ENCODE results near the gene TMEM255B. TPM values are rescaled to one million over a fixed set of nuclear protein-coding genes. Genes with fewer than 3 reads are reported as not detected.

Gene TMEM255B
- total RNA-seq, 1 experiment from 2014 or later, result 7.7 TPM

DNA sequence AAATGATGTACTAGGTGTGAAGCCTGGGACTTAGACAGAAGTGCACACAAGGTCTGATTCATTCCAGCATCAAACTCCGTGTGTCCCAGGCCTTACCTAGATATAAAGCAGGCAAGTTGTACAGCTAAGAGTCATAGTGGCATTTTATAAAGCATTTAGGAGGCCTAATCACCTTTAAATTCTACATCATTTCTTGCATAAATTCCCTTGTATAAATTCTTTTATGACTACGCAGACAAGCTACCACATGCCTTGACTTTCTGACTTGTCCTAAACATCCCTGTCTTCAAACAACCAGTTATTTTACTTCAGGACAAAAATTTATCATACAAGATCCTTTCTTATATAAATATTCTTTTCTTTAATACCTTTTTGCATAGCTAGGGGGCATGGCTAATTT, 22.5 kb downstream of the TMEM255B start (continued):
- TF ChIP-seq, protein P1, sequence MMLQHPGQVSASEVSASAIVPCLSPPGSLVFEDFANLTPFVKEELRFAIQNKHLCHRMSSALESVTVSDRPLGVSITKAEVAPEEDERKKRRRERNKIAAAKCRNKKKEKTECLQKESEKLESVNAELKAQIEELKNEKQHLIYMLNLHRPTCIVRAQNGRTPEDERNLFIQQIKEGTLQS (IDR thresholded peaks at IDR 0.05), result no peak
- TF ChIP-seq CEBPB (IDR thresholded peaks at IDR 0.05; ENCODE audit: low read depth) (no peak), FOSL1 (IDR thresholded peaks at IDR 0.05; ENCODE audit: low read depth) (no peak), ELF1 (IDR thresholded peaks at IDR 0.05; ENCODE audit: borderline replicate concordance, low read depth) (no peak), ZFX (IDR thresholded peaks at IDR 0.05) (no peak), YY1 (IDR thresholded peaks at IDR 0.05; ENCODE audit: extremely low read depth, insufficient replicate concordance, low read depth, low read length) (no peak), RAD21 (IDR thresholded peaks at IDR 0.05; ENCODE audit: low read depth) (no peak), EZH2 (IDR thresholded peaks at IDR 0.05) (no peak), SP1 (IDR thresholded peaks at IDR 0.05; ENCODE audit: low read depth) (no peak), SRF (IDR thresholded peaks at IDR 0.05; ENCODE audit: low read depth) (no peak), CBX3 (IDR thresholded peaks at IDR 0.05; ENCODE audit: low read depth) (no peak), EZH2phosphoT487 (IDR thresholded peaks at IDR 0.05; ENCODE audit: borderline replicate concordance) (no peak), SIN3A (IDR thresholded peaks at IDR 0.05; ENCODE audit: low read depth) (no peak)
- TF ChIP-seq, protein P2, sequence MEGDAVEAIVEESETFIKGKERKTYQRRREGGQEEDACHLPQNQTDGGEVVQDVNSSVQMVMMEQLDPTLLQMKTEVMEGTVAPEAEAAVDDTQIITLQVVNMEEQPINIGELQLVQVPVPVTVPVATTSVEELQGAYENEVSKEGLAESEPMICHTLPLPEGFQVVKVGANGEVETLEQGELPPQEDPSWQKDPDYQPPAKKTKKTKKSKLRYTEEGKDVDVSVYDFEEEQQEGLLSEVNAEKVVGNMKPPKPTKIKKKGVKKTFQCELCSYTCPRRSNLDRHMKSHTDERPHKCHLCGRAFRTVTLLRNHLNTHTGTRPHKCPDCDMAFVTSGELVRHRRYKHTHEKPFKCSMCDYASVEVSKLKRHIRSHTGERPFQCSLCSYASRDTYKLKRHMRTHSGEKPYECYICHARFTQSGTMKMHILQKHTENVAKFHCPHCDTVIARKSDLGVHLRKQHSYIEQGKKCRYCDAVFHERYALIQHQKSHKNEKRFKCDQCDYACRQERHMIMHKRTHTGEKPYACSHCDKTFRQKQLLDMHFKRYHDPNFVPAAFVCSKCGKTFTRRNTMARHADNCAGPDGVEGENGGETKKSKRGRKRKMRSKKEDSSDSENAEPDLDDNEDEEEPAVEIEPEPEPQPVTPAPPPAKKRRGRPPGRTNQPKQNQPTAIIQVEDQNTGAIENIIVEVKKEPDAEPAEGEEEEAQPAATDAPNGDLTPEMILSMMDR (IDR thresholded peaks at IDR 0.05 in 2 of 3, conservative IDR thresholded peaks at IDR 0.05 in 1 of 3; ENCODE audit: borderline replicate concordance in 1 of 3, insufficient read depth in 1 of 3, low read depth in 2 of 3, low read length in 2 of 3), result no peak

DNA sequence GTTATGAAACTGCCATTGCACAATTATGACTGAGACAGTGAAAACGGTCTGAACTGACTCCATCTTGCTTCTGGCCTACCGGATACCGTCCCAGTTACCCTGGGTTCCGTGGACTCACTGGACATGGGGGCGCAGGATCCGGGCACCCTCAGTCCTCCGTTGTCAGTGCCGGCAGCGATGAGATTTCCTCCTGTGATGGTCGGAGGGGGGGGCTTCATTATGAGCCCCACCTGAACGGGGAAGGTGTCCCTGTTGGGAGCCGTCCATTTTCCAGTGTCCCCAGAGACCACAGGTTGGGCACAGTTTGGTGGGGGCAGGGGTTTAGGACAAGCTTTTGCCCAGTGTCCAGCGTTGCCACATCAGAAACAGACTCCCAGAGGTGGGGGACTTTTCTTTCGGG, 23.4 kb downstream of the TMEM255B start:
- TF ChIP-seq ELF1 (IDR thresholded peaks at IDR 0.05; ENCODE audit: borderline replicate concordance, low read depth), result no peak
- Histone ChIP-seq H3K27ac (ENCODE audit: low read depth, low read length) (no peak overlapping the region), H3K4me1 (ENCODE audit: control insufficient read depth in 1 of 2, insufficient read depth in 2 of 2, low read length in 2 of 2) (peaks cover 12 to 16% of the 10 kb centered on the region in 2 experiments), H3K9me3 (ENCODE audit: control insufficient read depth in 1 of 2, insufficient read depth in 1 of 2, low read depth in 1 of 2, low read length in 2 of 2) (no peaks in the 10 kb centered on the region), H3K4me3 (replicated peaks in 1 of 2; ENCODE audit: low read depth in 1 of 2, low read length in 2 of 2) (no peak overlapping the region), H2AFZ (ENCODE audit: low read depth, low read length, poor library complexity, severe bottlenecking) (no peak overlapping the region), H3K79me2 (ENCODE audit: insufficient read depth, low read length) (no peaks in the 10 kb centered on the region), H3K27me3 (ENCODE audit: insufficient read depth, low read length) (no peaks in the 10 kb centered on the region), H3K4me2 (ENCODE audit: low read length) (no peak overlapping the region), H3K9ac (ENCODE audit: low read length) (no peak overlapping the region), H3K36me3 (ENCODE audit: control insufficient read depth in 1 of 2, insufficient read depth in 2 of 2, low read length in 2 of 2) (no peaks in the 10 kb centered on the region), H4K20me1 (ENCODE audit: insufficient read depth) (no peaks in the 10 kb centered on the region), H3K9me2 (ENCODE audit: insufficient read depth) (no peaks in the 10 kb centered on the region)
- ATAC-seq, result no peak
- ChIA-PET RAD21 (ENCODE audit: low non-redundant PET in 1 of 2, low total read pairs in 2 of 2, uncharacterized antibody in 2 of 2, unreplicated experiment in 2 of 2) (no interaction called here), POLR2A (interaction anchor here (1.6 kb wide), 1 partner anchor 55 kb away, joined by 3 read pairs; no protein-coding TSS in a partner anchor), CTCF (no interaction called here)
- intact Hi-C loops (cut with micrococcal nuclease), result no loop called here
- no TSS peak for BruUV-seq (replicated peaks)
- no peak for DNase-seq (ENCODE audit: low read depth, low spot score)
